H9 (cell line): ENCODE data around the gene UCMA. TPM values are rescaled to one million over a fixed set of nuclear protein-coding genes. Genes with fewer than 3 reads are reported as not detected.

Experiments used
- DNase-seq: peaks from one replicate; pipeline ENCODE4 v3.0.0-alpha.2; 2017
- H2AFZ ChIP-seq: one replicate; pipeline ENCODE4 v1.6.1; 2013; ENCODE audit warnings: mild to moderate bottlenecking, low read length, control low read depth, moderate library complexity
- H2AK5ac ChIP-seq: 2 replicates; pipeline ENCODE4 v1.6.1; 2013; ENCODE audit warnings: low read length, control low read depth, mixed read lengths; ENCODE audit not compliant: insufficient read length
- H2BK120ac ChIP-seq: one replicate; pipeline ENCODE4 v1.6.1; 2013; ENCODE audit warnings: low read depth, mild to moderate bottlenecking, low read length, control low read depth, inconsistent platforms; ENCODE audit not compliant: poor library complexity, severe bottlenecking
- H2BK12ac ChIP-seq: 2 replicates; pipeline ENCODE4 v1.6.1; 2013; ENCODE audit warnings: low read length, control low read depth, mixed read lengths, low read depth; ENCODE audit not compliant: insufficient read length
- H2BK15ac ChIP-seq: 2 replicates; pipeline ENCODE4 v1.6.1; 2013; ENCODE audit warnings: low read depth, low read length, control low read depth
- H2BK20ac ChIP-seq: one replicate; pipeline ENCODE4 v1.6.1; 2013; ENCODE audit warnings: low read depth, mild to moderate bottlenecking, low read length, control low read depth, inconsistent platforms; ENCODE audit not compliant: poor library complexity, severe bottlenecking
- H2BK5ac ChIP-seq: 2 replicates; pipeline ENCODE4 v1.6.1; 2013; ENCODE audit warnings: low read length, control low read depth, mixed read lengths; ENCODE audit not compliant: insufficient read length
- H3K14ac ChIP-seq: 2 replicates; pipeline ENCODE4 v1.6.1; 2013; ENCODE audit warnings: low read length, control low read depth; ENCODE audit not compliant: insufficient read depth
- H3K18ac ChIP-seq: 2 replicates; pipeline ENCODE4 v1.6.1; 2013; ENCODE audit warnings: low read depth, mild to moderate bottlenecking, mixed read lengths, low read length, control low read depth; ENCODE audit not compliant: insufficient read length
- H3K23ac ChIP-seq: 2 replicates; pipeline ENCODE4 v1.6.1; 2013; ENCODE audit warnings: low read length, control low read depth, mixed read lengths, low read depth; ENCODE audit not compliant: insufficient read length
- H3K23me2 ChIP-seq: 2 replicates; pipeline ENCODE4 v1.6.1; 2013; ENCODE audit warnings: low read depth, mild to moderate bottlenecking, mixed read lengths, low read length, control low read depth; ENCODE audit not compliant: insufficient read length, poor library complexity, severe bottlenecking
- H3K27ac ChIP-seq: 2 replicates; pipeline ENCODE4 v1.5.1; 2013; ENCODE audit warnings: low read length, control low read depth, mixed read lengths, low read depth; ENCODE audit not compliant: insufficient read length
- H3K27me3 ChIP-seq: 2 replicates; pipeline ENCODE4 v1.6.1; 2013; ENCODE audit warnings: low read length, control low read depth, inconsistent platforms; ENCODE audit not compliant: insufficient read depth
- H3K4ac ChIP-seq: 2 replicates; pipeline ENCODE4 v1.6.1; 2013; ENCODE audit warnings: low read depth, mild to moderate bottlenecking, control low read depth, inconsistent platforms, low read length, moderate library complexity
- H3K4me1 ChIP-seq: 2 replicates; pipeline ENCODE4 v1.6.1; 2013; ENCODE audit warnings: low read length, control low read depth, inconsistent platforms; ENCODE audit not compliant: insufficient read depth
- H3K4me2 ChIP-seq: 2 replicates; pipeline ENCODE4 v1.6.1; 2013; ENCODE audit warnings: low read length, control low read depth, mixed read lengths; ENCODE audit not compliant: insufficient read length, insufficient read depth
- H3K56ac ChIP-seq: 2 replicates; pipeline ENCODE4 v1.6.1; 2013; ENCODE audit warnings: low read depth, mild to moderate bottlenecking, mixed read lengths, low read length, control low read depth; ENCODE audit not compliant: insufficient read length
- H3K79me1 ChIP-seq: 2 replicates; pipeline ENCODE4 v1.6.1; 2013; ENCODE audit warnings: low read depth, mild to moderate bottlenecking, moderate library complexity, low read length, control low read depth, inconsistent platforms; ENCODE audit not compliant: insufficient read depth, poor library complexity, severe bottlenecking
- H3K79me2 ChIP-seq: 2 replicates; pipeline ENCODE4 v1.6.1; 2013; ENCODE audit warnings: low read length, control low read depth, inconsistent platforms; ENCODE audit not compliant: insufficient read depth
- H3K9ac ChIP-seq: 2 replicates; pipeline ENCODE4 v1.6.1; 2013; ENCODE audit warnings: low read length, control low read depth, mixed read lengths; ENCODE audit not compliant: insufficient read length; ENCODE audit errors: extremely low read depth
- H3K9me3 ChIP-seq: one replicate; pipeline ENCODE4 v1.6.1; 2013; ENCODE audit warnings: low read depth, low read length, inconsistent platforms; ENCODE audit not compliant: control insufficient read depth
- H3T11ph ChIP-seq: one replicate; pipeline ENCODE4 v1.6.1; 2013; ENCODE audit warnings: mild to moderate bottlenecking, low read length, control low read depth, inconsistent platforms
- H4K20me1 ChIP-seq: one replicate; pipeline ENCODE4 v1.6.1; 2013; ENCODE audit not compliant: control insufficient read depth, insufficient read length, insufficient read depth
- H4K5ac ChIP-seq: 2 replicates; pipeline ENCODE4 v1.6.1; 2013; ENCODE audit warnings: low read depth, mild to moderate bottlenecking, mixed read lengths, low read length, control low read depth; ENCODE audit not compliant: insufficient read length
- H4K8ac ChIP-seq: replicated peaks from 2 replicates; pipeline ENCODE4 v1.6.1; 2013; ENCODE audit warnings: low read length, control low read depth, mixed read lengths, low read depth; ENCODE audit not compliant: insufficient read length
- H4K91ac ChIP-seq: 2 replicates; pipeline ENCODE4 v1.6.1; 2013; ENCODE audit warnings: low read depth, mild to moderate bottlenecking, moderate library complexity, mixed read lengths, low read length, control low read depth; ENCODE audit not compliant: insufficient read length
- H3K27ac Mint-ChIP-seq, 3 experiments: 2 replicates in 2 of 3; 3 replicates in 1 of 3; pipeline ENCODE4 v1.8.0; 2020 to 2021; ENCODE audit warnings: mixed read lengths in 3 of 3, mild to moderate bottlenecking in 1 of 3, moderate library complexity in 1 of 3
- H3K27me3 Mint-ChIP-seq: 2 replicates; pipeline ENCODE4 v1.8.0; 2021; ENCODE audit warnings: low read depth, mild to moderate bottlenecking, moderate library complexity, mixed read lengths
- H3K36me3 Mint-ChIP-seq, 3 experiments: 2 replicates in 2 of 3; 3 replicates in 1 of 3; pipeline ENCODE4 v1.8.0; 2020 to 2021; ENCODE audit warnings: low read depth in 3 of 3, mixed read lengths in 3 of 3; ENCODE audit not compliant: insufficient read depth in 1 of 3
- H3K4me1 Mint-ChIP-seq, 2 experiments: 2 replicates each; pipeline ENCODE4 v1.8.0; 2020; ENCODE audit warnings: mixed read lengths in 2 of 2
- H3K4me3 Mint-ChIP-seq, 2 experiments: 2 replicates in 1 of 2; 3 replicates in 1 of 2; pipeline ENCODE4 v1.8.0; 2020 to 2021; ENCODE audit warnings: mild to moderate bottlenecking in 2 of 2, mixed read lengths in 2 of 2, moderate library complexity in 1 of 2
- H3K9me3 Mint-ChIP-seq, 2 experiments: 2 replicates in 1 of 2; 3 replicates in 1 of 2; pipeline ENCODE4 v1.8.0; 2020; ENCODE audit warnings: mild to moderate bottlenecking in 2 of 2, mixed read lengths in 2 of 2, moderate library complexity in 1 of 2
- WGBS: extraction: QIAGEN DNeasy Blood & Tissue Kit; methylation state at CpG from one replicate; pipeline ENCODE4 v1.1.7; 2013; ENCODE audit warnings: missing lambda C conversion rate, low lambda C conversion rate, mixed read lengths; ENCODE audit not compliant: insufficient read length; ENCODE audit errors: extremely low coverage; 5-methylcytosine and 5-hydroxymethylcytosine counted together
- total RNA-seq: library from RNA; stranded (reverse); gene quantifications from 2 replicates; pipeline ENCODE4 v1.2.1, GENCODE V29; 2021
- TF ChIP-seq, protein P1 (sequence below): fragments of 200-600 bp; sonication (generic); conservative IDR thresholded peaks from 3 replicates; pipeline ENCODE4 v1.8.0; 2021; ENCODE audit warnings: antibody characterized with exemption, mild to moderate bottlenecking

The UCMA gene
- total RNA-seq, 1 experiment from 2014 or later = not detected

DNA sequence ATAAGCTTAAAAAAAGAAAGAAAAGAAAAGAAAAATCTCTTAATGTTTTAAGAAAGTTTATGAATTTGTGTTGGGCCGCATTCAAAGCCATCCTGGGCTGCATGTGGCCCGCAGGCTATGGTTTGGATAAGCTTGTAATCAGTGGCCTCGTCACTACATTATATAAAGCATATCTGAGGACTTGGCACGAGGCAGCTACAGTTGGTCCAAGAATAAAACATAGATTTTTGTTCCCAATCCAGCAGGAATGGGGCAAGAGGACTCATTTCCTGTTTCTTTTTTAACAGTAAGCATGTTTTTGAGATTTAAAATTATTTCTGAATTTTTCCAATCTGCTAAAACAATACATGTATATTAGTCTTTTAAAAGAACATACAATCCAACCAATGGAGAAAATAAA is 44.2 kb downstream of the UCMA start:
- no peak for DNase-seq
- no peak overlapping the region for H2BK12ac ChIP-seq
- no peak overlapping the region for H2AFZ ChIP-seq
- no peaks in the 10 kb centered on the region for H3K4me1 Mint-ChIP-seq
- no peak overlapping the region for H3K18ac ChIP-seq
- H3K79me1 ChIP-seq = no peaks in the 10 kb centered on the region
- TF ChIP-seq, protein P1, sequence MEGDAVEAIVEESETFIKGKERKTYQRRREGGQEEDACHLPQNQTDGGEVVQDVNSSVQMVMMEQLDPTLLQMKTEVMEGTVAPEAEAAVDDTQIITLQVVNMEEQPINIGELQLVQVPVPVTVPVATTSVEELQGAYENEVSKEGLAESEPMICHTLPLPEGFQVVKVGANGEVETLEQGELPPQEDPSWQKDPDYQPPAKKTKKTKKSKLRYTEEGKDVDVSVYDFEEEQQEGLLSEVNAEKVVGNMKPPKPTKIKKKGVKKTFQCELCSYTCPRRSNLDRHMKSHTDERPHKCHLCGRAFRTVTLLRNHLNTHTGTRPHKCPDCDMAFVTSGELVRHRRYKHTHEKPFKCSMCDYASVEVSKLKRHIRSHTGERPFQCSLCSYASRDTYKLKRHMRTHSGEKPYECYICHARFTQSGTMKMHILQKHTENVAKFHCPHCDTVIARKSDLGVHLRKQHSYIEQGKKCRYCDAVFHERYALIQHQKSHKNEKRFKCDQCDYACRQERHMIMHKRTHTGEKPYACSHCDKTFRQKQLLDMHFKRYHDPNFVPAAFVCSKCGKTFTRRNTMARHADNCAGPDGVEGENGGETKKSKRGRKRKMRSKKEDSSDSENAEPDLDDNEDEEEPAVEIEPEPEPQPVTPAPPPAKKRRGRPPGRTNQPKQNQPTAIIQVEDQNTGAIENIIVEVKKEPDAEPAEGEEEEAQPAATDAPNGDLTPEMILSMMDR = no peak
- H3K27me3 Mint-ChIP-seq = no peaks in the 10 kb centered on the region
- H3K9ac ChIP-seq = no peak overlapping the region
- no peak overlapping the region for H3K4me3 Mint-ChIP-seq
- H2BK15ac ChIP-seq = no peak overlapping the region
- H3K23ac ChIP-seq = no peak overlapping the region
- H3K27ac ChIP-seq = no peak overlapping the region
- H3K4ac ChIP-seq = no peak overlapping the region
- no peaks in the 10 kb centered on the region for H3K23me2 ChIP-seq
- no peaks in the 10 kb centered on the region for H4K20me1 ChIP-seq
- no peak overlapping the region for H3K27ac Mint-ChIP-seq
- H3K27me3 ChIP-seq = no peaks in the 10 kb centered on the region
- no peaks in the 10 kb centered on the region for H3K79me2 ChIP-seq
- H2BK120ac ChIP-seq = no peak overlapping the region
- H3K4me2 ChIP-seq = no peak overlapping the region
- no peak overlapping the region for H2BK20ac ChIP-seq
- no peak overlapping the region for H2BK5ac ChIP-seq
- no peak overlapping the region for H4K91ac ChIP-seq
- H2AK5ac ChIP-seq = no peak overlapping the region
- H4K5ac ChIP-seq = no peak overlapping the region
- WGBS = no CpG with 5 or more reads among the region's 4 CpGs
- no peak overlapping the region for H3K14ac ChIP-seq
- H3K56ac ChIP-seq = no peak overlapping the region
- no peak overlapping the region for H4K8ac ChIP-seq
- H3K36me3 Mint-ChIP-seq = peaks cover 66 to 92% (median 86%) of the 10 kb centered on the region in 3 experiments
- no peaks in the 10 kb centered on the region for H3K9me3 ChIP-seq
- peaks cover 2 to 5% of the 10 kb centered on the region in 2 experiments; a peak in 4 of 5 replicates for H3K9me3 Mint-ChIP-seq
- H3K4me1 ChIP-seq = no peaks in the 10 kb centered on the region
- H3T11ph ChIP-seq = no peak overlapping the region
